ENCODE data around the gene GLRB. TPM values are rescaled to one million over a fixed set of nuclear protein-coding genes. Genes with fewer than 3 reads are reported as not detected.

GLRB gene
- 2.9 TPM for total RNA-seq

GRCh38 chr4:157075811-157076577 is at the start of gene GLRB:
Gene GLRB (plus strand): TSS chr4:157076150. CDS start chr4:157078025, 1,875 bp downstream.
- DNase-seq (ENCODE audit: extremely low spot score in 2 of 2): no peak
- no peaks in the 10 kb centered on the region for H3K4me1 ChIP-seq
- H3K36me3 ChIP-seq: no peaks in the 10 kb centered on the region
- no peaks in the 10 kb centered on the region for H3K27me3 ChIP-seq
- no peaks in the 10 kb centered on the region for H3K9me3 ChIP-seq
- no peak for TF ChIP-seq POLR2AphosphoS5 (IDR thresholded peaks at IDR 0.05; ENCODE audit: insufficient read depth in 1 of 2, low read depth in 1 of 2)
- TF ChIP-seq CTCF (IDR thresholded peaks at IDR 0.05): no peak
- TF ChIP-seq POLR2A (IDR thresholded peaks at IDR 0.05): no peak
- intact Hi-C loops (cut with DNase I): no loop called here
- peak within 1 kb of the TSS; percentile 56 to 67 for H3K4me3 ChIP-seq
- no peak within 1 kb of the TSS for H3K27ac ChIP-seq

- no peaks in the 10 kb centered on the region for H3K36me3 ChIP-seq
- no peak for DNase-seq (ENCODE audit: extremely low spot score in 2 of 2)
- H3K27ac ChIP-seq: no peak overlapping the region
- no peaks in the 10 kb centered on the region for H3K27me3 ChIP-seq
- H3K9me3 ChIP-seq: no peaks in the 10 kb centered on the region
- no peaks in the 10 kb centered on the region for H3K4me1 ChIP-seq
- no peak for TF ChIP-seq CTCF (IDR thresholded peaks at IDR 0.05)
- TF ChIP-seq POLR2AphosphoS5 (IDR thresholded peaks at IDR 0.05; ENCODE audit: insufficient read depth in 1 of 2, low read depth in 1 of 2): no peak
- TF ChIP-seq POLR2A (IDR thresholded peaks at IDR 0.05): no peak
- intact Hi-C loops (cut with DNase I): no loop called here
- H3K4me3 ChIP-seq: no peak overlapping the region
Observed at GRCh38 chr4:157035471-157035870, 40.5 kb upstream of the GLRB start.

GRCh38 chr4:157040405-157040804 is 35.5 kb upstream of the GLRB start:
- Histone ChIP-seq H3K27me3 (no peaks in the 10 kb centered on the region), H3K4me1 (no peaks in the 10 kb centered on the region), H3K36me3 (no peaks in the 10 kb centered on the region), H3K27ac (no peak overlapping the region), H3K9me3 (no peaks in the 10 kb centered on the region), H3K4me3 (no peak overlapping the region)
- DNase-seq (ENCODE audit: extremely low spot score in 2 of 2): no peak
- intact Hi-C loops (cut with DNase I): no loop called here
- TF ChIP-seq POLR2A (IDR thresholded peaks at IDR 0.05): no peak
- no peak for TF ChIP-seq POLR2AphosphoS5 (IDR thresholded peaks at IDR 0.05; ENCODE audit: insufficient read depth in 1 of 2, low read depth in 1 of 2)
- TF ChIP-seq CTCF (IDR thresholded peaks at IDR 0.05): no peak

DNA sequence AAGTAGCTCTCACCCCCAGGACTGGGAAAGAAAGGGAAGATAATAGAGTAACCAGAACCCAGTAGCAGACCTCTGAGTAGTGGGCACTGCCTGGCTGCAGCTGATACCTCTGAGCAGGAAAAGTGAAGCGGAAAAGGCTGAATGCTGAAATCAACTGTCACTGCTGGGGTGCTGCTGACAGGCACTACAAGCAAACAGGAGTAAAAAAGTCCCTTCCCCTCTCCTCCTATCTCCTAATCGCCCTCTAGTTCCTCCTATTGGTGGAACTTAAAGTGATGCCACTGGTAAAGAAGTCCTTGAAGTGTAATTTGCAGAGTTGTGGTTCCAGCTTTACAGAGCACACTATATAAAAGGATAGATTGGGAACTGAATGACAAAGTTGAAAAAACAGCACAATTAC is 32.8 kb upstream of the GLRB start:
- no peaks in the 10 kb centered on the region for H3K36me3 ChIP-seq
- no peak for DNase-seq (ENCODE audit: extremely low spot score in 2 of 2)
- intact Hi-C loops (cut with DNase I): no loop called here
- H3K27ac ChIP-seq: no peak overlapping the region
- H3K4me3 ChIP-seq: no peak overlapping the region
- H3K27me3 ChIP-seq: no peaks in the 10 kb centered on the region
- TF ChIP-seq POLR2AphosphoS5 (IDR thresholded peaks at IDR 0.05; ENCODE audit: insufficient read depth in 1 of 2, low read depth in 1 of 2) (no peak), CTCF (IDR thresholded peaks at IDR 0.05) (no peak), POLR2A (IDR thresholded peaks at IDR 0.05) (no peak)
- H3K9me3 ChIP-seq: no peaks in the 10 kb centered on the region
- H3K4me1 ChIP-seq: no peaks in the 10 kb centered on the region

GRCh38 chr4:157045507-157046127 is 30.3 kb upstream of the GLRB start:
- Histone ChIP-seq H3K36me3 (no peaks in the 10 kb centered on the region), H3K9me3 (no peaks in the 10 kb centered on the region), H3K4me1 (no peaks in the 10 kb centered on the region), H3K4me3 (no peak overlapping the region), H3K27me3 (no peaks in the 10 kb centered on the region), H3K27ac (no peak overlapping the region)
- no peak for DNase-seq (ENCODE audit: extremely low spot score in 2 of 2)
- intact Hi-C loops (cut with DNase I): no loop called here
- peak in 1 of 3 experiments; percentile 66 for TF ChIP-seq CTCF (IDR thresholded peaks at IDR 0.05)
- no peak for TF ChIP-seq POLR2AphosphoS5 (IDR thresholded peaks at IDR 0.05; ENCODE audit: insufficient read depth in 1 of 2, low read depth in 1 of 2)
